ENCODE results near the gene ATRN. TPM values are rescaled to one million over a fixed set of nuclear protein-coding genes. Genes with fewer than 3 reads are reported as not detected.

ATRN gene
- total RNA-seq, 1 experiment from 2014 or later = 23.8 TPM

- no peak for DNase-seq (ENCODE audit: low read depth)
Measured at GRCh38 chr20:3658019-3658715, 187.3 kb downstream of the ATRN start.

GRCh38 chr20:3658716-3659491, 188.1 kb downstream of the ATRN start:
- no peak for DNase-seq (ENCODE audit: low read depth)

- no peak for DNase-seq (ENCODE audit: low read depth)
Measured at GRCh38 chr20:3659492-3660261, 188.9 kb downstream of the ATRN start.

GRCh38 chr20:3660262-3661059, 189.6 kb downstream of the ATRN start:
- DNase-seq (ENCODE audit: low read depth) = no peak

- DNase-seq (ENCODE audit: low read depth) = no peak
Measured at GRCh38 chr20:3661060-3661813, 190.4 kb downstream of the ATRN start.

- no peak for DNase-seq (ENCODE audit: low read depth)
Measured at GRCh38 chr20:3661814-3662665, 191.2 kb downstream of the ATRN start.

- no peak for DNase-seq (ENCODE audit: low read depth)
Measured at GRCh38 chr20:3663031-3663701, 192.3 kb downstream of the ATRN start, which contains the start of gene GFRA4. GFRA4 (minus strand) TSS chr20:3663399; CDS start chr20:3663399, 0 bp downstream.

- no peak for DNase-seq (ENCODE audit: low read depth)
Measured at GRCh38 chr20:3663858-3664257, 193.0 kb downstream of the ATRN start.

- DNase-seq (ENCODE audit: low read depth) = no peak
Measured at GRCh38 chr20:3667434-3668037, 196.7 kb downstream of the ATRN start.

GRCh38 chr20:3669710-3670367, 199.0 kb downstream of the ATRN start:
- DNase-seq (ENCODE audit: low read depth) = no peak

- DNase-seq (ENCODE audit: low read depth) = no peak
Measured at GRCh38 chr20:3670511-3670910, 199.7 kb downstream of the ATRN start.

GRCh38 chr20:3670945-3671344, 200.1 kb downstream of the ATRN start:
- no peak for DNase-seq (ENCODE audit: low read depth)

- no peak for DNase-seq (ENCODE audit: low read depth)
Measured at GRCh38 chr20:3671986-3672546, 201.2 kb downstream of the ATRN start.

GRCh38 chr20:3672547-3673171, 201.8 kb downstream of the ATRN start:
- DNase-seq (ENCODE audit: low read depth) = no peak

GRCh38 chr20:3673221-3674070, 202.6 kb downstream of the ATRN start:
- no peak for DNase-seq (ENCODE audit: low read depth)

- no peak for DNase-seq (ENCODE audit: low read depth)
Measured at GRCh38 chr20:3674447-3674846, 203.6 kb downstream of the ATRN start.

All from LHCN-M2 (cell line).